GM12891 (cell line): ENCODE data around the gene BOD1L2.

Source experiments
- POLR2A ChIP-seq: IDR thresholded peaks from 2 replicates; pipeline ENCODE4 v1.6.1; 2011; ENCODE audit warnings: low read depth, low read length, control low read depth
- POLR2AphosphoS5 ChIP-seq: IDR thresholded peaks from 2 replicates; pipeline ENCODE4 v1.6.1; 2011; ENCODE audit warnings: low read depth, low read length, control low read depth
- POU2F2 ChIP-seq: IDR thresholded peaks from 2 replicates; pipeline ENCODE4 v1.6.1; 2011; ENCODE audit warnings: low read depth, mild to moderate bottlenecking, control low read depth, low read length, moderate library complexity
- SPI1 ChIP-seq: IDR thresholded peaks from 2 replicates; pipeline ENCODE4 v1.6.1; 2011; ENCODE audit warnings: low read depth, low read length, control low read depth
- TAF1 ChIP-seq: IDR thresholded peaks from 2 replicates; pipeline ENCODE4 v1.6.1; 2011; ENCODE audit warnings: low read depth, low read length, control low read depth

GRCh38 chr18:57137847-57138246 is 9.0 kb upstream of the BOD1L2 start:
- no peak for TF ChIP-seq POLR2A
- no peak for TF ChIP-seq POLR2AphosphoS5
- TF ChIP-seq SPI1, result no peak
- no peak for TF ChIP-seq TAF1
- TF ChIP-seq POU2F2, result no peak
